ENCODE data around the gene SULT4A1. TPM values are rescaled to one million over a fixed set of nuclear protein-coding genes. Genes with fewer than 3 reads are reported as not detected.

Gene SULT4A1
- total RNA-seq, 6 experiments from 2014 or later, result not detected

DNA sequence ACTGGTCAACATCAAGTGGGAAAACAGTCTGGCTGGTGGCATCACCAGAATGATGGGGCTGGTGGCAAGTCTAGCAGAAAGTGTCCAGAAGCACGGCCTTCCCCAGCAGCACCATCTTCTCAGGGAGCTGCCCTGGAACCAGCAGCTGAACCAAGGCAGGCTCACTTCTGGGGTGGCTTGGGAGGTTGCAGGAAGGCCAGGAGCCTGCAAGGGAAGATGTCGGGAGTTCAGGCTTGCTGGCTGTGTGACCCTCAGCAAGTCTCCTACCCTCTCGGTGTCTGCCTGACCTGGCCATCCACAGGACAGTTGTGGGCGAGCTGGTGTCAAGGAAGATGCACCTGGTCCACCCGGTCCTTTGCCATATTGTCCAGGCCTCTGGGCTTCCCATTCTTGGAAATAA is 31.8 kb upstream of the SULT4A1 start:
- Mint-ChIP-seq H3K36me3 (ENCODE audit: low read depth) (no peaks in the 10 kb centered on the region), H3K27ac (no peak overlapping the region), H3K9me3 (no peaks in the 10 kb centered on the region), H3K4me3 (no peak overlapping the region), H3K27me3 (ENCODE audit: insufficient read depth) (peaks cover 7% of the 10 kb centered on the region), H3K4me1 (ENCODE audit: low read depth) (peaks cover 22% of the 10 kb centered on the region)
- no peak for DNase-seq
- TF ChIP-seq CTCF (IDR thresholded peaks at IDR 0.05), result no peak

DNA sequence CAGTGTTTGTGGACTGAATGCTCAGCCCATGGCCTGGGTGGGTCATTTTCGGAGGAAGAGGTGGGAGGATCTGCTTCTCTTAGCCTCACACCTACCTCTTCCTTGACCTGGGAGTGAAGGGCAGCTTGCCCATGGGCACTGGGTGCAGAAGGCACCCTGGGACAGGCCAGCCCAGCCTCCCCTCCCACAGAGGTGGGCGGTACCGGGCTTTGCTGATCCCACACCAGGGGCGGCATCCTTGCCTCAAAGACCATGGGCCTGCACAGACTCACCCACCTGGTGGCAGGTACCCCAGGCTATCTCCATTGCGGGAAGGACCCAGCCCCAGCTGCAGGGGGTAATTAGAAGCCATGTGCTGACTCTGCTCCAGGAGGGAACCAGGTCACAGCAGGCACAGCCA is 31.0 kb upstream of the SULT4A1 start:
- Mint-ChIP-seq H3K9me3 (no peaks in the 10 kb centered on the region), H3K36me3 (ENCODE audit: low read depth) (no peaks in the 10 kb centered on the region), H3K27ac (no peak overlapping the region), H3K4me1 (ENCODE audit: low read depth) (peaks cover 19% of the 10 kb centered on the region), H3K4me3 (no peak overlapping the region), H3K27me3 (ENCODE audit: insufficient read depth) (peaks cover 7% of the 10 kb centered on the region)
- no peak for DNase-seq
- no peak for TF ChIP-seq CTCF (IDR thresholded peaks at IDR 0.05)

GRCh38 chr22:43892183-43892894 is 30.0 kb upstream of the SULT4A1 start:
- no peak for TF ChIP-seq CTCF (IDR thresholded peaks at IDR 0.05)
- H3K36me3 Mint-ChIP-seq (ENCODE audit: low read depth), result no peaks in the 10 kb centered on the region
- no peaks in the 10 kb centered on the region for H3K9me3 Mint-ChIP-seq
- no peak overlapping the region for H3K4me3 Mint-ChIP-seq
- DNase-seq, result no peak
- peaks cover 10% of the 10 kb centered on the region for H3K4me1 Mint-ChIP-seq (ENCODE audit: low read depth)
- peaks cover 7% of the 10 kb centered on the region for H3K27me3 Mint-ChIP-seq (ENCODE audit: insufficient read depth)
- no peak overlapping the region for H3K27ac Mint-ChIP-seq

- no peak for DNase-seq
- H3K27me3 Mint-ChIP-seq (ENCODE audit: insufficient read depth), result peaks cover 10% of the 10 kb centered on the region
- H3K27ac Mint-ChIP-seq, result no peak within 1 kb of the TSS
- H3K4me1 Mint-ChIP-seq (ENCODE audit: low read depth), result peaks cover 7% of the 10 kb centered on the region
- H3K36me3 Mint-ChIP-seq (ENCODE audit: low read depth), result no peaks in the 10 kb centered on the region
- TF ChIP-seq CTCF (IDR thresholded peaks at IDR 0.05), result no peak
- no peak within 1 kb of the TSS for H3K4me3 Mint-ChIP-seq
- H3K9me3 Mint-ChIP-seq, result no peaks in the 10 kb centered on the region
These were observed 29.3 kb upstream of the SULT4A1 start, which contains the start of gene PNPLA5 for GRCh38 chr22:43891360-43892182. TSS of gene PNPLA5 (minus strand) at chr22:43892013. CDS start at chr22:43891880, 133 bp downstream.

GRCh38 chr22:43890901-43891331 is 28.6 kb upstream of the SULT4A1 start:
- Mint-ChIP-seq H3K27ac (no peak overlapping the region), H3K4me3 (no peak overlapping the region), H3K27me3 (ENCODE audit: insufficient read depth) (peaks cover 10% of the 10 kb centered on the region), H3K9me3 (no peaks in the 10 kb centered on the region), H3K36me3 (ENCODE audit: low read depth) (no peaks in the 10 kb centered on the region), H3K4me1 (ENCODE audit: low read depth) (peaks cover 7% of the 10 kb centered on the region)
- DNase-seq, result no peak
- no peak for TF ChIP-seq CTCF (IDR thresholded peaks at IDR 0.05)

Data from HFFc6 (cell line).